Keratinocyte (primary cell): ENCODE measurements around the gene PDE4C. TPM values are rescaled to one million over a fixed set of nuclear protein-coding genes. Genes with fewer than 3 reads are reported as not detected.

Experiments
- DNase-seq: peaks from one replicate; pipeline ENCODE4 v3.0.0-alpha.2; 2011; ENCODE audit warnings: low read depth, missing footprints, low spot score
- FAIRE-seq: peaks from 2 replicates; lab custom pipeline; 2011; peaks lifted over from hg19 to GRCh38; lab: Jason Lieb, UNC
- H2AFZ ChIP-seq: 2 replicates; pipeline ENCODE4 v1.6.0; 2012; ENCODE audit warnings: low read length, control low read depth, inconsistent platforms; ENCODE audit not compliant: control insufficient read depth
- H3K27ac ChIP-seq: 2 replicates; pipeline ENCODE4 v1.5.1; 2011; ENCODE audit warnings: low read length; ENCODE audit not compliant: control insufficient read depth, insufficient read depth
- H3K27me3 ChIP-seq: 3 replicates; pipeline ENCODE4 v1.6.0; 2011; ENCODE audit warnings: low read length; ENCODE audit not compliant: control insufficient read depth, insufficient read depth; ENCODE audit errors: extremely low read depth
- H3K36me3 ChIP-seq, 2 experiments: 2 replicates in 1 of 2; 3 replicates in 1 of 2; pipeline ENCODE4 v1.5.1; 2011; ENCODE audit warnings: low read length in 2 of 2, mild to moderate bottlenecking in 1 of 2; ENCODE audit not compliant: control insufficient read depth in 2 of 2, insufficient read depth in 2 of 2; ENCODE audit errors: extremely low read depth in 1 of 2
- H3K4me1 ChIP-seq: 3 replicates; pipeline ENCODE4 v1.5.1; 2011; ENCODE audit warnings: low read length; ENCODE audit not compliant: control insufficient read depth, insufficient read depth; ENCODE audit errors: extremely low read depth
- H3K4me2 ChIP-seq: 3 replicates; pipeline ENCODE4 v1.6.0; 2011; ENCODE audit warnings: low read depth, low read length; ENCODE audit not compliant: control insufficient read depth, insufficient read depth; ENCODE audit errors: extremely low read depth
- H3K4me3 ChIP-seq, 3 experiments: fragments of 200-600 bp in 1 of 3; sonication (generic) in 1 of 3; 2 replicates in 2 of 3; 3 replicates in 1 of 3; pipeline ENCODE4 v1.5.1; 2011 to 2016; ENCODE audit warnings: low read length in 3 of 3, mild to moderate bottlenecking in 3 of 3, control low read depth in 2 of 3, inconsistent platforms in 1 of 3, low read depth in 1 of 3, mixed read lengths in 1 of 3, mixed run types in 1 of 3, moderate library complexity in 1 of 3; ENCODE audit not compliant: control insufficient read depth in 2 of 3, insufficient read depth in 2 of 3; ENCODE audit errors: extremely low read depth in 1 of 3
- H3K79me2 ChIP-seq: 2 replicates; pipeline ENCODE4 v1.6.0; 2012; ENCODE audit warnings: low read length; ENCODE audit not compliant: control insufficient read depth, insufficient read depth
- H3K9ac ChIP-seq: 3 replicates; pipeline ENCODE4 v1.6.0; 2011; ENCODE audit warnings: low read length; ENCODE audit not compliant: control insufficient read depth, insufficient read depth; ENCODE audit errors: extremely low read depth
- H3K9me1 ChIP-seq: 3 replicates; pipeline ENCODE4 v1.6.0; 2011; ENCODE audit warnings: low read length; ENCODE audit not compliant: control insufficient read depth, insufficient read depth; ENCODE audit errors: extremely low read depth
- H3K9me3 ChIP-seq: 2 replicates; pipeline ENCODE4 v1.5.1; 2012; ENCODE audit warnings: low read depth, low read length; ENCODE audit not compliant: control insufficient read depth
- H4K20me1 ChIP-seq: 3 replicates; pipeline ENCODE4 v1.6.0; 2011; ENCODE audit warnings: low read length; ENCODE audit not compliant: control insufficient read depth, insufficient read depth; ENCODE audit errors: extremely low read depth
- EZH2 ChIP-seq: IDR thresholded peaks from one replicate; pipeline ENCODE4 v1.6.1; 2012; ENCODE audit warnings: inconsistent platforms, mild to moderate bottlenecking, low read length, moderate library complexity
- dilution Hi-C: fragments of 300-500 bp; cut with MboI; formaldehyde crosslinking; loops from one replicate; pipeline ENCODE4 v1.7.0; 2020; ENCODE audit warnings: low sequenced_read_pairs; ENCODE audit not compliant: extremely low pct_ligation_motif_present
- polyA plus RNA-seq, 5 experiments: library from polyadenylated mRNA; depleted of rRNA in 3 of 5; stranded (reverse) in 3 of 5; stranded (forward) in 1 of 5; unstranded in 1 of 5; fragments of >200 nt; gene quantifications; 1 replicate in 1 of 5; 2 replicates in 3 of 5; 3 replicates in 1 of 5; pipeline versions ENCODE4 v1.2.1 to v1.2.3, GENCODE V29; 2011 to 2012; ENCODE audit warnings: missing spikeins in 2 of 5, low read depth in 1 of 5, low replicate concordance in 1 of 5
- TF ChIP-seq, protein P1 (sequence below), 3 experiments: IDR thresholded peaks in 1 of 3; conservative IDR thresholded peaks in 1 of 3; optimal IDR thresholded peaks in 1 of 3; 2 replicates in 2 of 3; 3 replicates in 1 of 3; pipeline versions ENCODE3 to v1.5.1; 2011; ENCODE audit warnings: low read length in 3 of 3, mild to moderate bottlenecking in 3 of 3, moderate library complexity in 2 of 3, control low read depth in 1 of 3, inconsistent platforms in 1 of 3; ENCODE audit not compliant: insufficient read depth in 2 of 3; ENCODE audit errors: extremely low read depth in 1 of 3

The PDE4C gene
- polyA plus RNA-seq, 1 donor (not counting 4 experiments of a cell fraction or from before 2014, with no cell fraction given): not detected

DNA sequence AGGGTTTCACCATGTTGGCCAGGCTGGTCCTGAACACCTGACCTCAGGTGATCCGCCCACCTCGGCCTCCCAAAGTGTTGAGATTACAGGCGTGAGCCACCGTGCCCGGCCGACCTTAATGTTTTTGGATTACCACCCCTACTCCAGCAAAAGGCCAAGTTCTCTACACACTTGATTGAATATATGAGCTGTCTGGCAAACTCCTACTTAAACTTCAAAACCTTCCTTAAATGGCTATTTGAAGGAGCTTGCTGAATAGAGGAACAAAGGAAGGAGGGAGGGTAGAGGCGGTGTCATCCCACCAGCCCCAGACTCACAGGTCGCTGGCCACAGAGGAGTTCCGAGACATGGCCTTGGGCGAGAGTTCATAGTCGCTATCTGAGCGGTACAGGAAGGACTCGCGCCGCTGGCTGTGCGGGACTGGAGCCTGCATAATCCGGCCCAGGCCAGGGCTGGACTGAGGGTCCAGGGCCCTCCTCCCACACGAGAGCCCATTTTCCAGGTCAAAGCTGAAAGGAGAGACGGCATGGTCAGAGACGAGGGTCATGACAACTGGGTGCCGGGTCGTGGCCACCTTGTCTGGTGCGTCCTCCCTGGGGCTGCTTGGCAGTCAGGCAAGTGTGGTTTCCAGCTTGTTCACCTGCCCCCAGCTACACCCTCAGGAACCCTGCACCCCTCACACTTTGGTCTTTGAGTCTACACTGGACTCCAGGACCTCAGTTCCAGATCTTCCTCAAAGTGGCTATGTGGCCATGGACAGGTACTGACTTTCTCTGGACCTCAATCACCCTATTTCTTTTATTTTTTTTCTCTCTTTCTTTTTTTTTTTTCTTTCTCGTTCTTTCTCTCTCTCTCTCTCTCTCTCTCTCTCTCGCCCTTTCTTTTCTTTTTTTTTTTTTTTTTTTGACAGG is 4.2 kb downstream of the PDE4C start:
- Histone ChIP-seq H2AFZ (no peak overlapping the region), H4K20me1 (no peaks in the 10 kb centered on the region), H3K79me2 (no peaks in the 10 kb centered on the region), H3K27ac (no peak overlapping the region), H3K27me3 (peaks cover 31% of the 10 kb centered on the region), H3K36me3 (no peaks in the 10 kb centered on the region), H3K4me2 (no peak overlapping the region), H3K9me3 (no peaks in the 10 kb centered on the region), H3K9ac (no peak overlapping the region), H3K4me1 (peaks cover 7% of the 10 kb centered on the region), H3K9me1 (no peaks in the 10 kb centered on the region), H3K4me3 (no peak overlapping the region)
- FAIRE-seq (no peak), DNase-seq (no peak)
- dilution Hi-C loops: no loop called here
- no peak for TF ChIP-seq EZH2
- TF ChIP-seq, protein P1, sequence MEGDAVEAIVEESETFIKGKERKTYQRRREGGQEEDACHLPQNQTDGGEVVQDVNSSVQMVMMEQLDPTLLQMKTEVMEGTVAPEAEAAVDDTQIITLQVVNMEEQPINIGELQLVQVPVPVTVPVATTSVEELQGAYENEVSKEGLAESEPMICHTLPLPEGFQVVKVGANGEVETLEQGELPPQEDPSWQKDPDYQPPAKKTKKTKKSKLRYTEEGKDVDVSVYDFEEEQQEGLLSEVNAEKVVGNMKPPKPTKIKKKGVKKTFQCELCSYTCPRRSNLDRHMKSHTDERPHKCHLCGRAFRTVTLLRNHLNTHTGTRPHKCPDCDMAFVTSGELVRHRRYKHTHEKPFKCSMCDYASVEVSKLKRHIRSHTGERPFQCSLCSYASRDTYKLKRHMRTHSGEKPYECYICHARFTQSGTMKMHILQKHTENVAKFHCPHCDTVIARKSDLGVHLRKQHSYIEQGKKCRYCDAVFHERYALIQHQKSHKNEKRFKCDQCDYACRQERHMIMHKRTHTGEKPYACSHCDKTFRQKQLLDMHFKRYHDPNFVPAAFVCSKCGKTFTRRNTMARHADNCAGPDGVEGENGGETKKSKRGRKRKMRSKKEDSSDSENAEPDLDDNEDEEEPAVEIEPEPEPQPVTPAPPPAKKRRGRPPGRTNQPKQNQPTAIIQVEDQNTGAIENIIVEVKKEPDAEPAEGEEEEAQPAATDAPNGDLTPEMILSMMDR (optimal IDR thresholded peaks at IDR 0.05 in 1 of 3, IDR thresholded peaks at IDR 0.05 in 1 of 3, conservative IDR thresholded peaks at IDR 0.05 in 1 of 3; ENCODE audit: extremely low read depth in 1 of 3, insufficient read depth in 2 of 3, low read length in 3 of 3): no peak

DNA sequence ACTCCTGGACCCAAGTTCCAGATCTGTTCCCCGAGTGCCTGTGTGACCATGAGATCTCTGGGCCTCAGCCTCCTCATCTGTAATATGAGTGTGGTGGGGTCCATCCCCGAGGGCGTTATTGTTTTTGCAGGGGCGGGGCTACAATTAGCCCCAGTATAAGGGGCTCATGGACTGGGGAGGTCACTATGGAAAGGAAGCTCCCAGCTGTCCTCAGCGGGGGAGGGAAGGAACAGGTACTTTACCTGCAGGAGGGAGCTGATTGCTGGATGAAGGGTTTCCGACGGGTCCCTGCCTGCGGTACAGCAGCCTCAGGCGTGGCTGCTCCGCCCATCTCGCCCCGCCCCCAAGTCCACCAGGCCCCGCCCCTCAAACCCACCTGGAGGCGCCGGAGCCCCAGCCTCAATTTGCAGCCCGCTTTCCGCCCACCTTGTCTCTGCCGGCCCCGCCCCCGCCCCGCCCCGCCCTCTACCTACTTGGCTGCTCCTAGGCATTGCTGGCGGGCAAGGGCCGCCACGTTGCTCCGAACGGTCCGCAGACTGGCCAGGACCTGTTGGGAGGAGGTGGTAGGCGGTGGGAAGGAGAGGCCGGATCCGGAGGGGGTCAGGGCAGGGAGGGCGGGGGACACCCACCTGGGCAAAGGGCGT is 5.5 kb downstream of the PDE4C start:
- H3K36me3 ChIP-seq: no peaks in the 10 kb centered on the region
- dilution Hi-C loops: no loop called here
- no peak overlapping the region for H2AFZ ChIP-seq
- no peak overlapping the region for H3K27ac ChIP-seq
- peaks cover 7% of the 10 kb centered on the region for H3K4me1 ChIP-seq
- TF ChIP-seq EZH2: no peak
- TF ChIP-seq, protein P1 (optimal IDR thresholded peaks at IDR 0.05 in 1 of 3, IDR thresholded peaks at IDR 0.05 in 1 of 3, conservative IDR thresholded peaks at IDR 0.05 in 1 of 3; ENCODE audit: extremely low read depth in 1 of 3, insufficient read depth in 2 of 3, low read length in 3 of 3): no peak
- H4K20me1 ChIP-seq: no peaks in the 10 kb centered on the region
- FAIRE-seq: no peak
- no peak overlapping the region for H3K4me2 ChIP-seq
- DNase-seq: no peak
- peaks cover 20% of the 10 kb centered on the region for H3K27me3 ChIP-seq
- H3K9me3 ChIP-seq: no peaks in the 10 kb centered on the region
- no peak overlapping the region for H3K4me3 ChIP-seq
- no peak overlapping the region for H3K9ac ChIP-seq
- H3K79me2 ChIP-seq: no peaks in the 10 kb centered on the region
- H3K9me1 ChIP-seq: no peaks in the 10 kb centered on the region
